HG02642 (cell line): Measurements from ENCODE around the gene SMIM28.
A peak's percentile ranks its signal among the peaks of the same experiment; 100 is the strongest.

ENCODE experiments used
- ATAC-seq: cut with Tn5 transposase; IDR thresholded peaks from one replicate; pipeline ENCODE4 v1.9.1; 2021; ENCODE audit warnings: mild to moderate bottlenecking; ENCODE audit not compliant: unreplicated experiment, poor library complexity

The SMIM28 gene

DNA sequence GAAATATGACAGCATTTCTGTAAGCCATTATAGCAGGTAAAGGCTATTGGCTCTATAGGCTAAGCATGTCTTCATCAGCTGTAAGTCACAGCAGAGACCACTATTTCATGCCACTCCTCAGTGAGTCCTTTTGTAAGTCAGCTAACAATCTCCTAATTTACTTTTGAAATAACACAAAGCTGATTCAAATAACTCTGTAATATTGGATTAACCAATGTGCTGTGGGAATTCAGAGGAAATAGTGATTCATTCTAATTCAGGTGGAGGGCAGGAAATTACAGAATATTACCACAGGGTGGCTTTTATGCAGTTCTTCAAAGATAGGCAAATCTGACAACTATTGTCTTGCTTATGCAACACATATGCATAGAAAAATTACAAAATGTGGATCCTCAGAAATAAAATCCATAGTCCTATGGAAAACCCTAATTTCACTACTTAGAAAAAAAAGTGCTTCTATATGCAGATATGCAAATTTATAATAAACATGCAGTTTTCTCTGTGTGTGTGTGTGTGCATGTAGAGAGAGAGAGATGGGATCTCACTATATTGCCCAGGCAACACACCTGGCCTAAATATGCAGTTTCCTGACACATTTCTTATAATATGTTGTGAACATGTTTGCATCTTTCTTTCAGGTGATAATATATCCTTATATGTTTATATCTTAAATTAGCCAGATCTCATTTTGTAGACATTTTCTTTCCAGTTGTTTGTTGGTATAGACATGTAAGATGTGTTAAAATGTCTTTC lies 4.8 kb upstream of the SMIM28 start:
- no peak for ATAC-seq

DNA sequence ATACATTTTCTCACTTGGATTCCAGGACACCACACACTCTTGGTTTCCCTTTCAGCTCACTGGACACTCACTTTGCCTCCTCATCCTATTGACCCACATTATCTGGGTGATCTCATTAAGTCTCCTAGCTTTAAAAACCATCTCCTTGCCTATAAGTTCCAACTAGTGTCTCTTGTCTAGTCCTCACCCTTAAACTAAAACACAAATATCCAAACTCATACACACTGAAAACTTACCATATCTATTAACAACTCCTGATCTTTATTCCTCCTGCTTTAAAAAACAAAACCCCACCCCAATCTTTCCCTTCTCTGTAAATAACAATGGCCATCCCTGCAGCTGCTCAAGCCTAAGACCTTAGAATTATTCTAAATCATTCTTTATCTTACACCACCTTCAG lies 3.5 kb upstream of the SMIM28 start:
- ATAC-seq = no peak

DNA sequence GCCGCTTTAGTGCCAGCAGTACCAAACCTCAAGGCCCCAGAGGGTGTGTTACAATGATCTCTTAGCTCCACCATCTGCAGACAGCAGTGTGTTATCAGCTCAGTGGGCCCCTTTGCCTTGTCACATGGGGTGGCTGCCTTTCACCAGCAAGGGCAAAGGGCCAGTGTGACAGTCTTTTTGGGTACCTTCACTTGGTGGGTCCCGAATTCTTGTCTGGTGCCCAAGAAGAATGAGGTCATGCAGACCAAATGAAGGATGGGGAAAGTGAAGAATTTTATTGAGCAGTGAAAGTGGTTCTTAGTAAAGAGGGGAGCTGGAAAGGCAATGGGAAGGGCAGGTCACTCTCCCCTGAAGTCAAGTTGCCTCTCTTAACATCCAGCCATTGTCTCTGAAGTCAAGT lies 2.9 kb upstream of the SMIM28 start:
- no peak for ATAC-seq

DNA sequence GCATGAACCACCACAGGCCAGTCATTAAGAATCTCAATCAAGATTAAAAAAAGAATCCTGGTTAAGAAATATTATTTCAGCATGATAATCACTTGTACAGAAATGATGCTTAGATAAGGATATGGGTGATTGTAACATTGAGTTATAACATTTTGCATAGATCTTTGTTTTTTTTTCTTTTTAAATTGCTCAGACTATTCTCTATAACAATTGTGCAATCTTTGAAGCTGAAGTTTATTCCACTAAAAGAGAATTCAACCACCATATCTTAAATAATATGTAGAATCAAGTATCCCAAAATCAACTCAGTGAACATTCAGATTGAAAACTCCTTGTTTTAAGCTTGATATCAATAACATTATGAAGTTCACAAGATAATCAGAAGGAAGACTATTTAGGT lies 663 bp upstream of the SMIM28 start:
- ATAC-seq = no peak

GRCh38 chr6:138378463-138378862 lies 758 bp downstream of the SMIM28 start:
- ATAC-seq = no peak

DNA sequence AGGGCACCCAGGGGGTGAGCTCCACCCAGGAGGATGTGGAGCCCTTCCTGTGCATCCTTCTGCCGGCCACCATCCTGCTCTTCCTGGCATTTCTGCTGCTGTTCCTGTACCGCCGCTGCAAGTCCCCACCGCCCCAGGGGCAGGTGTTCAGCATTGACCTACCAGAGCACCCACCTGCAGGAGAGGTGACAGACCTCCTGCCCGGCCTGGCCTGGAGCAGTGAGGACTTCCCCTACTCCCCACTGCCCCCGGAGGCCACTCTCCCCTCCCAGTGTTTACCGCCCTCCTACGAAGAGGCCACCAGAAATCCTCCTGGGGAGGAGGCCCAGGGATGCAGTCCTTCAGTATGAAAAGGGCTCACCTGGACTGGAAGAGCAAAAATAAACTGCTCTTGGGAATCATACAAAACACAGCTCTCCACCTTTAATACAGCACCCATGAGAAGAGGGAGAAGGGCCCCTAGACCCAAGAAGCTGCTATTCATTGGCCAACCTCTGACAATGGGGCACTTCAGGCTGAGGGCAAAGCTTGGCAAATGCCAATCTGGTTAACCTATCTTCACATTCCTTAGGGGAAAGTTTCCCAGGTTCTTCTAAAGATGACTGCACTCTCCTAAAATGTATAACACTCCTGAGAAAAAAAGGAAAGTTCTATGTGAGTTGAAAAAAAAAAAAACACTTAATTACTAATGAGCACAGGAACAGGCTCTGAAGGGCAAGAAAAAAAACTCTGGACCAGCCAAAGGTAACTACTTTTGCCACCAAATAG lies 5.0 kb downstream of the SMIM28 start:
- no peak for ATAC-seq

DNA sequence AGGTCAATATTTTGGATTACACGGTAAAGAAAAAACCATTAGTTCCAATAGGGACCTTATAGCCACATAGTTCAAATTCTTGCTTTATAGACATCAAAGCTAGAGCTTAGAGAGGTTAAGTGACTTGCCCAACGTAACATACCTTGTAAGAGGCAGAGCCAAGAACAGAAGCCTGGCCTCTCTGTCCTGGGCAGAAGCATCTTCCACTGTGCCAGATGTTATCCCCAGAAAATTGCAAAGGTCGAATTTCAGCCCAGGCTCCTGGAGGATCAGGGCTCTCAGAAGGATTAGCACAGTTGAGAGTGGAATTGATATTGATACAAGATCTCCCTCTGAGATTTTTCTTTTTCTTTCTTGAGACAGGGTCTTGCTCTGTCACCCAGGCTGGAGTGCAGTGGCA lies 6.1 kb downstream of the SMIM28 start:
- no peak for ATAC-seq

DNA sequence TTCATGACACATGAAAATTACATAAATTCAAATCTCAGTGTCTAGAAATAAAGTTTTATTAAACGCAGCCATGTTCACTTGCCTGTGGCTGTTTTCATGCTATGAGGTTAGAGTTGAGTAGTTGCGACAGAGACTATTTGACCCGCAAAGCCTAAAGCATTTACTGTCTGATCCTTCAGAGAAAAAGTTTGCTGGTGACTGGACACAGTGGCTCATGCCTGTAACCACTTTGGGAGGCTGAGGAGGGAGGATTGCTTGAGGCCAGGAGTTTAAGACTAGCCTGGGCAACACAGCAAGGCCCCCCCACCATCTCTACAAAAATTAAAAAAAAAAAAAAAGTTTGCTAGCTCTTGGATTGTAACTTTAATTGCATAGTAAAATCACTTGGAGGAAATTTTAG lies 9.2 kb downstream of the SMIM28 start:
- ATAC-seq = no peak

GRCh38 chr6:138387577-138388368 lies 10.1 kb downstream of the SMIM28 start:
- ATAC-seq = no peak

DNA sequence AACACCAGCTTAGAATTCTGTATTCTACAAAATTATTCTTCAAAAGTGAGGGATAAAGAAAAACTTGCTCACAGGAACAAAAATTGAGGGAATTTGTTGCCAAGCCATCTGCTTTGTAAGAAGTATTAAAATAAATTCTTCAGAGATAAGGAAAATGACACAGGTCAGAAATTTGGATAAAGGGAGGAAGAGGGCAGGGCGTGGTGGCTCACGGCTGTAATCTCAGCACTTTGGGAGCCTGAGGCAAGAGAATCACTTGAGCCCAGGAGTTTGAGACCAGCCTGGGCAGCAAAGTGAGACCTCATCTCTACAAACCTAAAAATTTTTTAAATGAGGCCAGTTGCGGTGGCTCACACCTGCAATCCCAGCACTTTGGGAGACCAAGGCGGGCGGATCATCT lies 11.8 kb downstream of the SMIM28 start:
- ATAC-seq = no peak

- ATAC-seq = no peak
Measured at GRCh38 chr6:138393871-138394783, 16.4 kb downstream of the SMIM28 start.

DNA sequence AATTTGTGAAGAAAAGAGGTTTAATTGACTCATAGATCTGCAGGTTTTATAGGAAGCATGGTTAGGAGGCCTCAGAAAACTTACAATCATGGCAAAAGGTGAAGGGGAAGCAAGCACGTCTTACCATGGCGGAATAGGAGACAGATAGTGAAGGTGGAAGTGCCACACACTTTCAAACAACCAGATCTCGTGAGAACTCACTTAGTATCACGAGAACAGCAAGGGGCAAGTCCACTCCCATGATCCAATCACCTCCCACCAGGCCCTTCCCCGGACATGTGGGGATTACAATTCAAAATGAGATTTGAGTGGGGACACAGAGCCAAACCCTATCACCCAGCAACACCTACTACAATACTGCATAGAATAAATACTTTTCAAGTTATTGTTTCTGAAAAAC lies 19.0 kb downstream of the SMIM28 start:
- no peak for ATAC-seq

DNA sequence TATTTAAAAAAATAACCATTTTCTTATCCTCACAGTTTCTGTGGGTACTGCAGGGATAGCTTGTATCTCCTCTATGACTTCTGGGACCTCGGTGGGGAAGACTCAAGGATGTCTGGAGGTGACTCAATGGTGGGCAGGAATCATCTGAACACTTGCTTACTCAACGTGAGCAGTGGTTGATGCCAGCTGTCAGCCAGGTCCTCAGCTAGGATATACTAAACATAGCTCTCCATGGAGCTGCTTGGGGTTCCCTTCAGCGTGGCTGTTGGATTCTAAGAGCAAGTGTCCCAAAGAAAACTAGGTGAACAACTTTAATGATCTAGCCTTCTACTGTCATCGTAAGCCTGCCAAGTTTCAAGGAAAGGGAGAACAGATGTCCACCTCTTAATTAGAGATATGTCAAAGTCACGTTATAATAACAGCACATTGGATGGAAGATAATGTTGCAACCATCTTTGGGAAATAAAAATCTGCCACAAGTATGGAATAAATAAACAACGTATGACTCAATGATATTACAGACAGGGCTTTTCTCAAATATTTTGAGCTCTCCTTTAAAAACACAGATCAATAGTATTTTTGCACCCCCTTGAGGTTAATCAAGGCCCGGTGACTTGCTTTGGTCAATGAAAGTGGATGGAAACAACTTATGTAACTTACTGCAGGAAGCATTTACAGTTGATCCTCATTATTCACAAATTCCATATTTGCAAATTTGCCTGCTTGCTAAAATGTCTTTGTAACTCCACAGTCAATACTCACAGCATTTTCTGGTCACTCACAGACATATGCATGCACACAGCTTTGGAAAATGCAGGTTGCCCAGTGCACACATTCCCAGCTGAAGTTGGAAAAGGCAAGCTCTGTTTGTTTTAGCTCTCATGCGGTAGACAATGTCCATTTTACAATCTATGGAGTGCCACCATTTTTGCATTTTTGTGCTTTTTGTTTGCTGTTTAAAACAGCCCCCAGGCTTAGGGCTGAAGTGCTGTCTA lies 19.7 kb downstream of the SMIM28 start:
- no peak for ATAC-seq

- ATAC-seq = no peak
Measured at GRCh38 chr6:138400326-138400725, 22.6 kb downstream of the SMIM28 start.

- ATAC-seq = no peak
Measured at GRCh38 chr6:138401960-138402837, 24.5 kb downstream of the SMIM28 start.

- no peak for ATAC-seq
Measured at GRCh38 chr6:138402838-138403187, 25.1 kb downstream of the SMIM28 start.

DNA sequence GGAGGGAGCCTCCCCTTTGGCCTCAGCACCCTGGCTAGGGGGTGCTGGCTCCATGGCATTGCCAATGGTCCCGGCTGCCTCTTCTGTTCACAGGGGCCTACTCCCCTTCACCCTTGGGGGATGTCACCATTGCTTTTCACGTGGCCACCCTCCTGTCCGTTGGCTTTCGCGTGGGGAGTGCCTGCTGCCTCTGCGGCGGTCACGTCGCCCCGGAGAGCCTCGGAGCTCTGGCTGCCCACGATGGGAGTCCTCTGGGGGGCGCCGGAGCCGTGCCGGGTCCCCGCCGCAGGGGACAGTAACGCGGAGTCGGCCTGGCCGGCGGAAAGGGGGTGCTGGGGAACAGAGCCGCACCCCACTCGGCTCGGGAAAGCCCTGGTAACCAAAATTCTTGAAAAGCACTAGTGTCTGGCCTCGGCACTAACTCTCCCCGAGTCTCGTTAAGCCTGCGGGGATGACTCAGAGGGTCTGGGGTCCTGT lies 25.7 kb downstream of the SMIM28 start:
- ATAC-seq = peak; percentile 13
